SK-N-SH treated with all-trans-retinoic acid at 6 μM for 48 hours (cell line): ENCODE measurements around the gene PIK3CA.

Experiments used
- GLIS3 ChIP-seq: fragments of 250-450 bp; sonication (Bioruptor Pico); IDR thresholded peaks from 2 replicates; pipeline ENCODE4 v1.5.0; 2020; ENCODE audit warnings: mild to moderate bottlenecking, moderate library complexity
- TCF4 ChIP-seq: fragments of 250-450 bp; sonication (Bioruptor Pico); IDR thresholded peaks from 2 replicates; pipeline ENCODE4 v1.8.0; 2021; ENCODE audit warnings: mild to moderate bottlenecking, moderate library complexity, borderline replicate concordance
- TF ChIP-seq, protein P1 (sequence below): fragments of 250-450 bp; sonication (Bioruptor Pico); IDR thresholded peaks from 2 replicates; pipeline ENCODE4 v1.8.0; 2020; ENCODE audit warnings: mild to moderate bottlenecking, moderate library complexity, borderline replicate concordance
- TF ChIP-seq, protein P2 (sequence below): fragments of 250-450 bp; sonication (Bioruptor Pico); IDR thresholded peaks from 2 replicates; pipeline ENCODE4 v1.5.0; 2020; ENCODE audit warnings: mild to moderate bottlenecking, moderate library complexity
- TF ChIP-seq, protein P3 (sequence below): fragments of 250-450 bp; sonication (Bioruptor Pico); IDR thresholded peaks from 2 replicates; pipeline ENCODE4 v1.5.1; 2020; ENCODE audit warnings: low read depth, mild to moderate bottlenecking, moderate library complexity

DNA sequence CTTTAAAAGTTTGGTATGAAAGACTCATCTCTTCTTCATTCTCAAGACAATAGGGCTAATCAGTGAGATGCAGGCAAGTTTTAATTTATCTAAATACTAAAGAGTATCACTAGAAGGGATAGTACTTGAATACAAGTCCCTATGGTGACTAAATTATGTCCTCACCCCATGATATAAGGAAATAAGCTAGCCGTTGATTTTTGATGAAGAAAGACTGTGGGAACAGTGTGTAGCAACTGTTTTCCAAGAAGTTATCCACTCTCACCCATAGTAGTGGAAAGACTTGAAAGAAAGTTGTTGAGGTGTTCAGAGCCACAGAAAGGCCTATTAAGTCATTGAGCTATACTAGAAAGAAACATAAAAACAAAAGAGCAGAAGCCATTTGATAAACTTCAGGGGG lies 36.7 kb downstream of the PIK3CA start:
- TF ChIP-seq, protein P1, sequence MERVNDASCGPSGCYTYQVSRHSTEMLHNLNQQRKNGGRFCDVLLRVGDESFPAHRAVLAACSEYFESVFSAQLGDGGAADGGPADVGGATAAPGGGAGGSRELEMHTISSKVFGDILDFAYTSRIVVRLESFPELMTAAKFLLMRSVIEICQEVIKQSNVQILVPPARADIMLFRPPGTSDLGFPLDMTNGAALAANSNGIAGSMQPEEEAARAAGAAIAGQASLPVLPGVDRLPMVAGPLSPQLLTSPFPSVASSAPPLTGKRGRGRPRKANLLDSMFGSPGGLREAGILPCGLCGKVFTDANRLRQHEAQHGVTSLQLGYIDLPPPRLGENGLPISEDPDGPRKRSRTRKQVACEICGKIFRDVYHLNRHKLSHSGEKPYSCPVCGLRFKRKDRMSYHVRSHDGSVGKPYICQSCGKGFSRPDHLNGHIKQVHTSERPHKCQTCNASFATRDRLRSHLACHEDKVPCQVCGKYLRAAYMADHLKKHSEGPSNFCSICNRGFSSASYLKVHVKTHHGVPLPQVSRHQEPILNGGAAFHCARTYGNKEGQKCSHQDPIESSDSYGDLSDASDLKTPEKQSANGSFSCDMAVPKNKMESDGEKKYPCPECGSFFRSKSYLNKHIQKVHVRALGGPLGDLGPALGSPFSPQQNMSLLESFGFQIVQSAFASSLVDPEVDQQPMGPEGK (CRISPR knock-in tag), result no peak
- TF ChIP-seq, protein P2, sequence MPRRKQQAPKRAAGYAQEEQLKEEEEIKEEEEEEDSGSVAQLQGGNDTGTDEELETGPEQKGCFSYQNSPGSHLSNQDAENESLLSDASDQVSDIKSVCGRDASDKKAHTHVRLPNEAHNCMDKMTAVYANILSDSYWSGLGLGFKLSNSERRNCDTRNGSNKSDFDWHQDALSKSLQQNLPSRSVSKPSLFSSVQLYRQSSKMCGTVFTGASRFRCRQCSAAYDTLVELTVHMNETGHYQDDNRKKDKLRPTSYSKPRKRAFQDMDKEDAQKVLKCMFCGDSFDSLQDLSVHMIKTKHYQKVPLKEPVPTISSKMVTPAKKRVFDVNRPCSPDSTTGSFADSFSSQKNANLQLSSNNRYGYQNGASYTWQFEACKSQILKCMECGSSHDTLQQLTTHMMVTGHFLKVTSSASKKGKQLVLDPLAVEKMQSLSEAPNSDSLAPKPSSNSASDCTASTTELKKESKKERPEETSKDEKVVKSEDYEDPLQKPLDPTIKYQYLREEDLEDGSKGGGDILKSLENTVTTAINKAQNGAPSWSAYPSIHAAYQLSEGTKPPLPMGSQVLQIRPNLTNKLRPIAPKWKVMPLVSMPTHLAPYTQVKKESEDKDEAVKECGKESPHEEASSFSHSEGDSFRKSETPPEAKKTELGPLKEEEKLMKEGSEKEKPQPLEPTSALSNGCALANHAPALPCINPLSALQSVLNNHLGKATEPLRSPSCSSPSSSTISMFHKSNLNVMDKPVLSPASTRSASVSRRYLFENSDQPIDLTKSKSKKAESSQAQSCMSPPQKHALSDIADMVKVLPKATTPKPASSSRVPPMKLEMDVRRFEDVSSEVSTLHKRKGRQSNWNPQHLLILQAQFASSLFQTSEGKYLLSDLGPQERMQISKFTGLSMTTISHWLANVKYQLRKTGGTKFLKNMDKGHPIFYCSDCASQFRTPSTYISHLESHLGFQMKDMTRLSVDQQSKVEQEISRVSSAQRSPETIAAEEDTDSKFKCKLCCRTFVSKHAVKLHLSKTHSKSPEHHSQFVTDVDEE (CRISPR knock-in tag), result no peak
- TF ChIP-seq TCF4 (CRISPR knock-in tag) (no peak), GLIS3 (no peak)
- TF ChIP-seq, protein P3, sequence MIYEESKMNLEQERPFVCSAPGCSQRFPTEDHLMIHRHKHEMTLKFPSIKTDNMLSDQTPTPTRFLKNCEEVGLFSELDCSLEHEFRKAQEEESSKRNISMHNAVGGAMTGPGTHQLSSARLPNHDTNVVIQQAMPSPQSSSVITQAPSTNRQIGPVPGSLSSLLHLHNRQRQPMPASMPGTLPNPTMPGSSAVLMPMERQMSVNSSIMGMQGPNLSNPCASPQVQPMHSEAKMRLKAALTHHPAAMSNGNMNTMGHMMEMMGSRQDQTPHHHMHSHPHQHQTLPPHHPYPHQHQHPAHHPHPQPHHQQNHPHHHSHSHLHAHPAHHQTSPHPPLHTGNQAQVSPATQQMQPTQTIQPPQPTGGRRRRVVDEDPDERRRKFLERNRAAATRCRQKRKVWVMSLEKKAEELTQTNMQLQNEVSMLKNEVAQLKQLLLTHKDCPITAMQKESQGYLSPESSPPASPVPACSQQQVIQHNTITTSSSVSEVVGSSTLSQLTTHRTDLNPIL (CRISPR knock-in tag), result no peak
